Subcutaneous abdominal adipose tissue (tissue), 5 donors: ENCODE data around the gene NPPB.
"Not testable (repeated sequence)": the region's sequence is repeated elsewhere in the genome, so short reads cannot be mapped to it uniquely, and the experiment has no call there.

ENCODE experiments used
- H3K27ac ChIP-seq: one replicate; pipeline ENCODE4 v1.7.0; 2013; ENCODE audit warnings: low read depth, mild to moderate bottlenecking, inconsistent platforms, low read length, moderate library complexity
- H3K27me3 ChIP-seq, 5 donors: one replicate each; pipeline ENCODE4 v1.7.0; 2013; ENCODE audit warnings: low read length in 5 of 5, inconsistent platforms in 1 of 5; ENCODE audit not compliant: control insufficient read depth in 5 of 5, insufficient read depth in 4 of 5
- H3K36me3 ChIP-seq, 5 donors: one replicate each; pipeline ENCODE4 v1.7.0; 2013; ENCODE audit warnings: low read length in 5 of 5; ENCODE audit not compliant: control insufficient read depth in 5 of 5, insufficient read depth in 5 of 5
- H3K4me1 ChIP-seq, 5 donors: one replicate each; pipeline ENCODE4 v1.7.0; 2013; ENCODE audit warnings: low read length in 5 of 5, mild to moderate bottlenecking in 3 of 5, moderate library complexity in 1 of 5; ENCODE audit not compliant: control insufficient read depth in 5 of 5, insufficient read depth in 5 of 5
- H3K4me3 ChIP-seq, 5 donors: one replicate each; pipeline ENCODE4 v1.7.0; 2013; ENCODE audit warnings: low read length in 5 of 5, low read depth in 1 of 5
- H3K9ac ChIP-seq, 5 donors: one replicate each; pipeline ENCODE4 v1.7.0; 2013; ENCODE audit warnings: low read length in 5 of 5, mild to moderate bottlenecking in 4 of 5, moderate library complexity in 3 of 5
- H3K9me3 ChIP-seq, 5 donors: one replicate each; pipeline ENCODE4 v1.7.0; 2013; ENCODE audit warnings: low read length in 5 of 5; ENCODE audit not compliant: control insufficient read depth in 5 of 5
- donor health status: healthy.
- donor health status: healthy.
- donor health status: healthy.
- donor health status: healthy.
- donor health status: healthy.

The NPPB gene

DNA sequence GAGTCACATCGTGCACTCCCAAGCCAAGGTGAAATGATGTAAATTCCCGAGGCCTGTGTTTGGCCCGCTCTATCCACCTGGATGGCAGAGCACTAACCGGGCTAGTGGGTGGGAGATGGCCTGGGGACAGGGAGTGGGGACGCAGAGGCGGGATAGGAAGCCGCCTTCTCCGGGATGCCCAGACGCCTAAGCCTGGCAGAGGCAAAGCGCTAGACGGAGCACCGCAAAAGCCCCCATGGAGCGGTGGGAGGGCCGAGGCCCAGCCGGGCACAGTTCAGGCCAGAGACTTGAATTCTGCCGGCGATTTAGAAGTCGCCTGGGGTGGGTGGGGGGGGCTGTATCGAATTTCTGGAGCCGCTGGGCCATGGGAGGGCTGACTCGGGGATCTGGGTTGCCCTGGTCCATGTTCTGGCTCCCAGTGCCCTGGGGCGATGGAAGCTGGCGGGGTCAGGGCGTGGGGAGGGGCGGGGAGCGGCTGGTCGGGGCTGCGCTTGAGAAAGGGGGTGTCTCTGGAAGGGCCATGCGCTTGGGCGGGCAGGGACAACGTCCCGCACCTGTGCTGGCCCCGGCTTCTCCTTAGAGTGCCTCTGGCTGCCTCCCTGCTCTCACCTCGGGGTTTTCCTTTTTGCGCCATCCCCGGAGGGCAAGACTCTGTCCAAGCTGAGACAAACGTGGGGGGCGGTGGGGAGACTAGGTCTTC lies 39.5 kb upstream of the NPPB start:
- Histone ChIP-seq H3K36me3 (no peaks in the 10 kb centered on the region), H3K27ac (no peak overlapping the region), H3K27me3 (peaks cover 13 to 34% (median 17%) of the 10 kb centered on the region in 5 donors), H3K4me3 (no peak overlapping the region), H3K9me3 (no peaks in the 10 kb centered on the region), H3K9ac (no peak overlapping the region), H3K4me1 (no peaks in the 10 kb centered on the region)

DNA sequence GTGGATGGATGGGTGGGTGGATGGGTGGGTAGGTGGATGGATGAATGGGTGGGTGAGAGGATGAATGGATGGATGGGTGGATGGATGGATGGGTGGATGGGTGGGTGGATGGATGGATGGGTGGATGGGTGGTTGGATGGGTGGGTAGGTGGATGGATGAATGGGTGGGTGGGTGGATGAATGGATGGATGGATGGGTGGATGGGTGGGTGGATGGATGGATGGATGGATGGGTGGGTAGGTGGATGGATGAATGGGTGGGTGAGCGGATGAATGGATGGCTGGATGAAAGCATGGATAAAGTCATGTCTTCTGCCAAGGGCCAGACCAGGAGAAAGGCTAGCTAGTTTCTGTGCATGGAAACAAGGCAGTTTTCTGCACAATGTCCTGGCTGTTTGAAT lies 35.8 kb upstream of the NPPB start:
- not testable (repeated sequence) for H3K4me1 ChIP-seq, H3K4me3 ChIP-seq, H3K36me3 ChIP-seq, H3K9ac ChIP-seq, H3K27ac ChIP-seq, H3K9me3 ChIP-seq
- H3K27me3 ChIP-seq, result peaks cover 14 to 32% (median 16%) of the 10 kb centered on the region in 5 donors

GRCh38 chr1:11893907-11894251 lies 35.1 kb upstream of the NPPB start:
- Histone ChIP-seq H3K4me1 (no peaks in the 10 kb centered on the region), H3K27me3 (peaks cover 7 to 26% (median 10%) of the 10 kb centered on the region in 5 donors), H3K36me3 (no peaks in the 10 kb centered on the region), H3K27ac (no peak overlapping the region), H3K9ac (no peak overlapping the region), H3K9me3 (no peaks in the 10 kb centered on the region), H3K4me3 (no peak overlapping the region)

GRCh38 chr1:11891433-11892186 lies 32.9 kb upstream of the NPPB start:
- Histone ChIP-seq H3K9ac (no peak overlapping the region), H3K27ac (no peak overlapping the region), H3K36me3 (no peaks in the 10 kb centered on the region), H3K4me3 (no peak overlapping the region), H3K9me3 (no peaks in the 10 kb centered on the region), H3K27me3 (peaks cover 2 to 16% (median 4%) of the 10 kb centered on the region in 5 donors), H3K4me1 (peaks cover 0 to 2% (median 0%) of the 10 kb centered on the region in 5 donors)

GRCh38 chr1:11888877-11889208 lies 30.1 kb upstream of the NPPB start:
- no peak overlapping the region for H3K9ac ChIP-seq
- no peaks in the 10 kb centered on the region for H3K9me3 ChIP-seq
- peaks cover 0 to 2% (median 0%) of the 10 kb centered on the region in 5 donors for H3K4me1 ChIP-seq
- H3K4me3 ChIP-seq, result no peak overlapping the region
- H3K27ac ChIP-seq, result no peak overlapping the region
- H3K36me3 ChIP-seq, result no peaks in the 10 kb centered on the region
- peaks cover 3 to 10% (median 4%) of the 10 kb centered on the region in 5 donors for H3K27me3 ChIP-seq

DNA sequence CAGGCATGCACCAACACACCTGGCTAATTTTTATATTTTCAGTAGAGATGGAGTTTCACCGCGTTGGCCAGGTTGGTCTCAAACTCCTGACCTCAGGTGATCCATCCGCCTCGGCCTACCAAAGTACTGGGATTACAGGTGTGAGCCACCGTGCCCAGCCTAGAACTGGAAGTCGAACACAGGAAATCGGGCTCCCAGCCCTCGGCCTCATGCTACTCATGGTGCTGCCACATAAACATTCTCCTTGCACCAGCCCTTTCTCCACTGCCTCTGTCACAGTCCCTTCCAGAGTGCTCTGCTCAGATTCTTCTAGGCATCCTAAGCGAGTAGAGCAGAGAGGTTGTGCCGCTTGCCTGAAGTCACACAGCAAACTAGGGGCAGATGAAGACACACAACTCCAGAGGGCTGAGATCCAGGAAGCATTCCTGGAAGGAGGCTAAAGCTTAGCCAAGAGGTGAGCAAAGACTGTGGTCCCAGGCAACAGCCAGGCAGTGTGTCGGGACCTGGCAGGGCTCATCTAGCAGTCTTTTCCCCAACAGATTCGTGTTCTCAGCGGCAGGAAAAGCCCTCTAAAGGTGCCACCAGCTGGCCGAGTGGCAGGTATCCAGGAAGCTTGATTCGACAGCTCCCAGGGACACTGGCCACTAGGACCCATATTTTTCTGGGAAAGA lies 29.6 kb upstream of the NPPB start:
- H3K27me3 ChIP-seq, result peaks cover 3 to 10% (median 4%) of the 10 kb centered on the region in 5 donors
- no peaks in the 10 kb centered on the region for H3K36me3 ChIP-seq
- H3K4me3 ChIP-seq, result no peak overlapping the region
- H3K4me1 ChIP-seq, result peaks cover 0 to 2% (median 0%) of the 10 kb centered on the region in 5 donors
- no peak overlapping the region for H3K27ac ChIP-seq
- no peak overlapping the region for H3K9ac ChIP-seq
- no peaks in the 10 kb centered on the region for H3K9me3 ChIP-seq

- Histone ChIP-seq H3K9me3 (no peaks in the 10 kb centered on the region), H3K9ac (no peak overlapping the region), H3K4me1 (peaks cover 0 to 7% (median 0%) of the 10 kb centered on the region in 5 donors), H3K4me3 (no peak overlapping the region), H3K36me3 (no peaks in the 10 kb centered on the region), H3K27ac (no peak overlapping the region), H3K27me3 (peaks cover 4 to 16% (median 7%) of the 10 kb centered on the region in 5 donors)
These were observed 28.9 kb upstream of the NPPB start for GRCh38 chr1:11887666-11888007.

GRCh38 chr1:11886986-11887665 lies 28.4 kb upstream of the NPPB start:
- Histone ChIP-seq H3K27ac (no peak overlapping the region), H3K36me3 (no peaks in the 10 kb centered on the region), H3K4me3 (no peak overlapping the region), H3K4me1 (peaks cover 0 to 7% (median 0%) of the 10 kb centered on the region in 5 donors), H3K27me3 (peaks cover under 1 to 16% (median 7%) of the 10 kb centered on the region in 5 donors), H3K9me3 (no peaks in the 10 kb centered on the region), H3K9ac (no peak overlapping the region)

DNA sequence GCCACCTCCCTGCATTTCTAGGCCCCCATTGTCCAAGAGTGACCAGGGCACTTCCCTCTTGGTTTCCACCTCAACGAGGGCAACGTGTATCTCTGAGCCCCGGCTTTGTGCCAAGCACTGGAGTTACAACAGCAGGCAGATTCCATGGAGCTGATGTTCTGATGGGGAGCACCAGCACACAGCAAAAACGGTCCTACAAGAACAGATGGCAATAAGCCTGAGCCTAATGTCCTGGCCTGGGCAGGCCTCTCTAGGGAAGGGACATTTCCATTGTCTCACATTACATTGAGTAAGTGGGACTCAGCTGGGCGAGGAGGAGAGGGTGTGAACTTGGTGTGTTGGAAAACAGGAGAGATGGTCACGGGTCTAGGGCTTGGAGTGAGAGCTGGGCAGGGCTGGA lies 27.2 kb upstream of the NPPB start:
- H3K4me3 ChIP-seq, result no peak overlapping the region
- peaks cover 0 to 16% (median 8%) of the 10 kb centered on the region in 5 donors for H3K27me3 ChIP-seq
- H3K9me3 ChIP-seq, result no peaks in the 10 kb centered on the region
- H3K36me3 ChIP-seq, result no peaks in the 10 kb centered on the region
- no peak overlapping the region for H3K9ac ChIP-seq
- no peak overlapping the region for H3K27ac ChIP-seq
- peaks cover 0 to 14% (median 1%) of the 10 kb centered on the region in 5 donors for H3K4me1 ChIP-seq
